IPS-NIHi11 (cell line): ENCODE measurements around the gene CBFA2T2.
"Not testable (repeated sequence)": the region's sequence is repeated elsewhere in the genome, so short reads cannot be mapped to it uniquely, and the experiment has no call there.

ENCODE experiments used
- DNase-seq: peaks from one replicate; pipeline ENCODE4 v3.0.0; 2012; ENCODE audit warnings: mixed read lengths, low spot score

Gene CBFA2T2

GRCh38 chr20:33680686-33681085, 190.8 kb downstream of the CBFA2T2 start:
- no peak for DNase-seq

- DNase-seq = no peak
Observed at GRCh38 chr20:33681288-33681687, 191.4 kb downstream of the CBFA2T2 start.

- DNase-seq = no peak
Observed at GRCh38 chr20:33681728-33682353, 191.9 kb downstream of the CBFA2T2 start.

DNA sequence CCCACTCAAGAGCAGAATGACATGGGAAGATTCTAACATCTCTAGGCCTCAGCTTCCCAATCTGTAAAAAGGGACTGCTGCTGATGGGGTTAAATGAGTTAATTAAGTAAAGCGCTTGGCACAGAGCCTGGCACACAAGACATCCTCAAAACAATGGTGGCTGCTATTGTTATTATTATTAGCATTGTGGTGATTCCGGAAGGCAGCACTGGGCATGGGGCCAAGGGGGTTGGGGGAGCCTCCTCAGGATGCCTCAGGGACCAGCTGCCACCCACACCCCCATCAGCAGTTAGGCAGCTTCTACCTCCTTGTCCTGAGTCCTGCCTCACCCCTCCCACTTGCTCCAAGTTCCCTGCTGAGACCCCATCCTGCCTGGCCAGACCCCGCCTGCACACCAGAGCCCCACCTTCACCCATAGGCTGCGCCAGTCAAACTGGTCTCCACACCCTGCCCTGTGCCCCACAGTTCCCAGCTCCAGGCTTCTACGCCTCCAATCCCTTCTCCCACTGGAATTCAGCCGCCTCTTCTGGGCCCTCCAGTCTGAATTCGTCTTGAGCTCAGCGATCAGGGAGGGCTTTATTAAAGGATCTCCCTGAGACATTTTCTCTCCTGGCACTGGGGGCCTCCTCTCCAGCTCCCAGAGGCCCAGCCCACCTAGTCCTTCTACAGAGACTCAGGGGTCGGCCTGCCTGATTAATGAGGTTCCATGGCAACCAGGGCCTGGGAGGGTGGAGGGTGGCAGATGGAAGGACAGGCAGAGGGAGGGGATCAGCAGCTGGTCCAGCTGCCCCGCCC, 194.8 kb downstream of the CBFA2T2 start:
- peak; percentile 55 for DNase-seq

DNA sequence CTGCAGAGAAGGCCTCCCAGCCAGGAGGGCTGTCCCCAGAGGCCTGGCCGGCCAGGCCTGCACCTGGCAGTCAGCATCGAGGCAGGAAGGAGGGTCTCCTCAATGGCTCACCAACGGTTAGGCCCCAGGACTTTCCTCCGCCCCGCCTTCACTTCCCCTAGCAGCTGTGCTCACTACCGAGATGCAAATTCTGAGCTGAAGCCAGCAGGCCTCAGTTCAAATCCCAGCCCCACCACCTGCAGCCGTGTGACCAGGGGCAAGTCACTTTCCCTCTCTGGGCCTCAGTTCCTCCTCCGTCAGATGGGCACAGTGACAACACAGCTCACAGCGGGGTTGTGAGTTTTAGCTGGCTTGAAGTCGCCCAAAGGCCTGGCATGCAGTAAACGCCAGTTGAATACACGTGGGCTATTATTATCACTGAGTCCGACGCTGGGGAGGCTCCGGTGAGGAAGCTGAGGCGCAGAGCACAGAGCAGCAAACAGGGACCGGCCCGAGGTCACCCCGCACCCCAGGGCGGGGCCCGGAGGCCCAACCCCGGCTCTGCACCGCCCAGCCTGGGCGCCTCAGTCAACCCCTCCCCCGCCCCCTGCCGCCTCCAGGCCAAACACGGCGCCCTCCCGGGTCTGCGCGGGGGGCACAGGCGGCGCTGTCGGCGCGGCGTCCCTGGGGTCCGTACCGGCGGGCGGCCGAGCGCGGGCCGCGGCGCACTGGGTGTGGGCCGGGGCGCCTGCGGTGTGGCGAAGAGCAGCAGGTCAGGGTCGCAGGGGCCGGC, 195.6 kb downstream of the CBFA2T2 start:
- DNase-seq = peak; percentile 67

GRCh38 chr20:33686100-33686983, 196.4 kb downstream of the CBFA2T2 start, which contains the start of gene E2F1:
TSS of gene E2F1 (minus strand) at chr20:33686385. CDS start at chr20:33686264, 121 bp downstream.
- DNase-seq = peak; percentile 99

GRCh38 chr20:33686984-33687366, 197.1 kb downstream of the CBFA2T2 start:
- DNase-seq = no peak

GRCh38 chr20:33687370-33687915, 197.5 kb downstream of the CBFA2T2 start:
- DNase-seq = no peak

GRCh38 chr20:33687993-33688937, 198.4 kb downstream of the CBFA2T2 start:
- no peak for DNase-seq

DNA sequence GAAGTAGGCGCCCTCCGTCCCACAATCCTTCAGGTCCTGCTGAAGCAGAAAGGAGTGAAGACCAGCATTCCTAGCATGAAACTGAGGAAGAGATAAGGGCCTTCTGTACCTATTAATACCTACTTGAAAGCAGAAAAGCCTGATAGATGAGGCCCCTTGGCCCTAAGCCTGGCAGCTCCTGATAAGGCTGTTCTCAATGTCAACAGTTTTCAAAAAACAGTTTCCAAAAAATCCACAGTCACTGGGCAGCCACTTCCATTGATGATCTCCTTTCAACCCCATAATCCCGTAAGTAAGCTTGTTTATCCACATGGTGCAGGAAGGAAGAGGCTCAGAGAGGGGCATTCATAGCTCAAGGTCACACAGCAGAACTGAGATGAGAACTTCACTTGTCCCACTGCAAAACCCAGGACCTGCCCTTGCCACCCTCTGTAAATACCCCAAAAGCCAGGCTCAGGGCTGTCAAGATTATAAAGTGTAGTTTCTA, 199.1 kb downstream of the CBFA2T2 start:
- DNase-seq = no peak

GRCh38 chr20:33689493-33689892, 199.6 kb downstream of the CBFA2T2 start:
- no peak for DNase-seq

DNA sequence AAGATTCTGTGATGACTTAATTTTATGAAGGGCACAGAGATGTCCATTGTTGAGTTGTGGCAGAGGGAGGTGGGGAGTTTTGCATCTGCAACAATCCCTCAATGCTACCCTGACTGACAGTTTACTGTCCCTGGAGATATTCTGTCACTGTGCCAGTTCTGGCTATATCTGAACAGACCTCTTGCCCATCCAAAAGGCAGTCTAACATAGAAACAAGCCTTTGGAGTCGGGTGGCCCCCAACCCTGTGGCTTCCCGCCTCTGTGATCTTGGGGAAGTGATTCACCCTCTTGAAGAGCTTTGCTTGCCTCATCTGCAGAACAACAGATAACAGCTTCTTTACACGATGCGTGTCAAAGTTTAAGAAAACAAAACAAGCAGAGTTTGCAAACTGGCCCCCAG, 200.1 kb downstream of the CBFA2T2 start:
- no peak for DNase-seq

GRCh38 chr20:33693289-33693688, 203.4 kb downstream of the CBFA2T2 start:
- DNase-seq = no peak

GRCh38 chr20:33693741-33694638, 204.1 kb downstream of the CBFA2T2 start:
- peak; percentile 49 for DNase-seq

DNA sequence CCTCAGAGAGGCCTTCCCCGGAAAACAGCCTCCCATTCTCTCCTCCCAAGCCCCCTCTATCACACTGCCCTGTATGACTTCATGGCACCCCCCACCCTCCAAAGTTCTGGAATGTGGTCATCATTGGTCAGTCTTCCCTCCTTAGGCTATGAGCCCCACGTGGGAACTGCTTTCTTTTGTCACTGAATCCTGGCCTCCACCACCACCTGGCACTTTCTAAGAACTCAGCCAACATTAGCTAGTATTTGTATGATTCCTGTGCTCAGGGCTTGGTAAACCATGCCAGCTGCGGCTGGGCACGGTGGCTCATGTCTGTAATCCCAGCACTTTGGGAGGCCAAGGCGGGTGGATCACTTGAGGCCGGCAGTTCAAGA, 204.7 kb downstream of the CBFA2T2 start:
- DNase-seq = no peak

DNA sequence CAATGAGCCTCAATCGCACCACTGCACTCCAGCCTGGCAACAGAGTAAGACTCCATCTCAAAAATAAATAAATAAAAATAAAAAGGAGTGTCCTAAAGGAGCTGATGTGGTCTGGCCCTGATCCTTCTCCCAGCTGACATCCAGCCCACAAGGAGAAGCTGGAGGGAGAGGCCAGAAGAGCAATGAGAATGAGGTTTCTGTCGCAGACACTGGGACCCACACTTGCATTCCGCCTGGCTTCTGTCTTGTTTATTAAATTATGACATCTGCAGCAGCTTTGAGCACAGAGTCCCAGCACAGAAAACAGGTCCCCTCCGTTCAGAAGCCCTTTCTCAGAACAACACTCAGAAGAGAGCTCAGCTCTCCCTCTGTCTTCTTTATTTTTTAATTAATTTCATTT, 206.6 kb downstream of the CBFA2T2 start:
- no peak for DNase-seq

DNA sequence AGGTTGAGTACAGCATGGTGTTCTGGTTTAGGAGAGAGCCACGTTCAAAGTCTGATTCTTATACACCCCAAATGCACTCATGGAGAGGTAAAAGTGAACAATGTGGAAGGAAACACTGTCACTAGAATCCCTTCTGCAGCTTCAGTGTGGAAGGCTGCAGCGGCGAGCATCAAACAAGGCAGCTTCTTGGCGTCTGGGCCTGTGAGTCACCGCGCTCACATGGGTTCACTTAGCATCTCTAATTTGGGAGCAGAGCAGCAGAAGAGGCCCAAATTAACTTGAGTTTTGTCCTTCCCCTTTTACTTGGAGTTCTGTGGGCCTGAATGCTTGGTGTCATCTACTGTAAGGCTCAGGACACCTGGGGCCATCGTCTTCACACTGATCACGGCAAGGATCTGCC, 207.2 kb downstream of the CBFA2T2 start:
- DNase-seq = no peak

DNA sequence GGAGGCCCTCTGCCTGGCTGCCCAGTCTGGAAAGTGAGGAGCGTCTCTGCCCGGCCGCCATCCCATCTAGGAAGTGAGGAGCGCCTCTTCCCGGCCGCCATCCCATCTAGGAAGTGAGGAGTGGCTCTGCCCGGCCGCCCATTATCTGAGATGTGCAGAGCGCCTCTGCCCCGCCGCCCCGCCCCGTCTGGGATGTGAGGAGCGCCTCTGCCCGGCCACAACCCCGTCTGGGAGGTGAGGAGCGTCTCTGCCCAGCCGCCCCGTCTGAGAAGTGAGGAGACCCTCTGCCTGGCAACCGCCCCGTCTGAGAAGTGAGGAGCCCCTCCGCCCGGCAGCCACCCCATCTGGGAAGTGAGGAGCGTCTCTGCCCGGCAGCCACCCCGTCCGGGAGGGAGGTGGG, 209.1 kb downstream of the CBFA2T2 start:
- not testable (repeated sequence) for DNase-seq
